Measurements from ENCODE around the gene KRTAP10-7. TPM values are rescaled to one million over a fixed set of nuclear protein-coding genes. Genes with fewer than 3 reads are reported as not detected.

KRTAP10-7 gene
- total and polyA plus RNA-seq, 10 donors: not detected

DNA sequence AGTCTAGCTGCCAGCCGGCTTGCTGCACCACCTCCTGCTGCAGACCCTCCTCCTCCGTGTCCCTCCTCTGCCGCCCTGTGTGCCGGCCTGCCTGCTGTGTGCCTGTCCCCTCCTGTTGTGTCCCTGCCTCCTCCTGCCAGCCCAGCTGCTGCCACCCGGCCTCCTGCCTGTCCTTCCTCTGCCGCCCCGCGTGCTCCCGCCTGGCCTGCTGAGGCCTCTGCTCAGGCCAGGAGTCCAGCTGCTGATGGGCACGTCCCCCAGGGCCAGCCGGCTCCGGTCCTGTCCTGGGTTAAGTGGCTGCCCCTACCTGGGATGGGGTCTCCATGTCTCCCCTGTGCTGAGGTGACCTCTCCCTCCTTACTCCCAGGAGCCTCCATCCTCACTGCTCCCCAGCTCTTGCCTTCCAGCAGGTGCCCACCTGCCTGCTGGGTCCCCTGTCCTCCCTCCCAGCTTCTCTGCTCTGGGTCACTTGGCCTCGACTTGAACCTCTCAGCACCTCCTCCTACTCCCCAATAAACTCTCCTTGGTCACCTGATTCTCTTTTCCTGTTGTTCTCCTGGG lies 12.4 kb downstream of the KRTAP10-7 start:
- Histone ChIP-seq H3K36me3 (no peaks in the 10 kb centered on the region), H3K27ac (no peak overlapping the region), H3K9me3 (peaks cover 0 to 40% (median 34%) of the 10 kb centered on the region in 8 donors), H3K4me3 (no peak overlapping the region), H3K4me1 (no peaks in the 10 kb centered on the region), H3K27me3 (replicated peaks in 1 of 7) (peaks cover 0 to 41% (median 0%) of the 10 kb centered on the region in 7 donors)
- intact Hi-C loops (cut with DNase I; ENCODE audit: low total_unique reads): no loop called here
- no peak for DNase-seq
- WGBS, 5 donors: 81 to 87% (median 86%) methylated on average over 13 of the region's 13 CpGs
- TF ChIP-seq POLR2A (IDR thresholded peaks at IDR 0.05) (no peak), POLR2AphosphoS5 (IDR thresholded peaks at IDR 0.05) (no peak)
- TF ChIP-seq, protein P1, sequence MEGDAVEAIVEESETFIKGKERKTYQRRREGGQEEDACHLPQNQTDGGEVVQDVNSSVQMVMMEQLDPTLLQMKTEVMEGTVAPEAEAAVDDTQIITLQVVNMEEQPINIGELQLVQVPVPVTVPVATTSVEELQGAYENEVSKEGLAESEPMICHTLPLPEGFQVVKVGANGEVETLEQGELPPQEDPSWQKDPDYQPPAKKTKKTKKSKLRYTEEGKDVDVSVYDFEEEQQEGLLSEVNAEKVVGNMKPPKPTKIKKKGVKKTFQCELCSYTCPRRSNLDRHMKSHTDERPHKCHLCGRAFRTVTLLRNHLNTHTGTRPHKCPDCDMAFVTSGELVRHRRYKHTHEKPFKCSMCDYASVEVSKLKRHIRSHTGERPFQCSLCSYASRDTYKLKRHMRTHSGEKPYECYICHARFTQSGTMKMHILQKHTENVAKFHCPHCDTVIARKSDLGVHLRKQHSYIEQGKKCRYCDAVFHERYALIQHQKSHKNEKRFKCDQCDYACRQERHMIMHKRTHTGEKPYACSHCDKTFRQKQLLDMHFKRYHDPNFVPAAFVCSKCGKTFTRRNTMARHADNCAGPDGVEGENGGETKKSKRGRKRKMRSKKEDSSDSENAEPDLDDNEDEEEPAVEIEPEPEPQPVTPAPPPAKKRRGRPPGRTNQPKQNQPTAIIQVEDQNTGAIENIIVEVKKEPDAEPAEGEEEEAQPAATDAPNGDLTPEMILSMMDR (IDR thresholded peaks at IDR 0.05 in 8 of 11, conservative IDR thresholded peaks at IDR 0.05 in 3 of 11): no peak

GRCh38 chr21:44613386-44614155 lies 13.2 kb downstream of the KRTAP10-7 start:
- Histone ChIP-seq H3K36me3 (no peaks in the 10 kb centered on the region), H3K27me3 (replicated peaks in 1 of 7) (peaks cover 0 to 41% (median 0%) of the 10 kb centered on the region in 7 donors), H3K4me1 (peaks cover 0 to 7% (median under 1%) of the 10 kb centered on the region in 6 donors), H3K27ac (no peak overlapping the region), H3K9me3 (peaks cover 0 to 37% (median 34%) of the 10 kb centered on the region in 8 donors), H3K4me3 (no peak overlapping the region)
- TF ChIP-seq, protein P1 (IDR thresholded peaks at IDR 0.05 in 8 of 11, conservative IDR thresholded peaks at IDR 0.05 in 3 of 11): no peak
- TF ChIP-seq POLR2A (IDR thresholded peaks at IDR 0.05): no peak
- no peak for DNase-seq
- intact Hi-C loops (cut with DNase I; ENCODE audit: low total_unique reads): no loop called here
- 90 to 92% (median 91%) methylated on average over 24 to 26 of the region's 26 CpGs for WGBS, 5 donors

GRCh38 chr21:44614161-44614631 lies 13.8 kb downstream of the KRTAP10-7 start:
- Histone ChIP-seq H3K36me3 (no peaks in the 10 kb centered on the region), H3K4me3 (no peak overlapping the region), H3K9me3 (peaks cover 0 to 31% (median 29%) of the 10 kb centered on the region in 8 donors), H3K27me3 (replicated peaks in 1 of 7) (peaks cover 0 to 41% (median 0%) of the 10 kb centered on the region in 7 donors), H3K4me1 (peaks cover 0 to 11% (median 4%) of the 10 kb centered on the region in 6 donors), H3K27ac (no peak overlapping the region)
- WGBS, 5 donors: 83 to 88% (median 85%) methylated on average over 19 to 20 of the region's 20 CpGs
- no peak for DNase-seq
- intact Hi-C loops (cut with DNase I; ENCODE audit: low total_unique reads): no loop called here
- TF ChIP-seq, protein P1 (IDR thresholded peaks at IDR 0.05 in 8 of 11, conservative IDR thresholded peaks at IDR 0.05 in 3 of 11): no peak
- TF ChIP-seq POLR2AphosphoS5 (IDR thresholded peaks at IDR 0.05) (no peak), POLR2A (IDR thresholded peaks at IDR 0.05) (no peak)

DNA sequence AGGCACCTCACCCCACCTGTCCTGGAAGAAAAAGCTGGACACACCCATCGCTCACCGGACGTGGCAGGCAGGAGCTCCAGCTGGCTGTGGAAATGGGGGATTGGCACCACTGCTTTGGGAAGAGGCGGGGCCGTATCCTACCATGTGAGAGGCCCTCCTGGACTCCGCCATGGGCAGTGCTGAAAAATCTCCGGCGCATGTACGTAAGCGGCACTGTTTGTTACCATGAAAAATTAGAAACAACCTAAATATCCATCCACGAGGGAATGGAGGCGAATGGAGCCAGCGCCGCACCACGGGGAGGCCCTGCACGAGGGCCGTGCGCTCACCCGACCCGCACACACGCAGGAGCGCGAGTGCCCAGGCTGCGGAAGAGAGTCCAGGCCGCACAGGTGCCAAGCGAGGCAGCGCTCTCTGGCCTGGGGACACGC lies 14.6 kb downstream of the KRTAP10-7 start:
- peaks cover 0 to 30% (median 27%) of the 10 kb centered on the region in 8 donors for H3K9me3 ChIP-seq
- TF ChIP-seq POLR2AphosphoS5 (IDR thresholded peaks at IDR 0.05) (no peak), POLR2A (IDR thresholded peaks at IDR 0.05) (no peak)
- TF ChIP-seq, protein P1 (IDR thresholded peaks at IDR 0.05 in 8 of 11, conservative IDR thresholded peaks at IDR 0.05 in 3 of 11): no peak
- peaks cover 0 to 41% (median 0%) of the 10 kb centered on the region in 7 donors for H3K27me3 ChIP-seq (replicated peaks in 1 of 7)
- intact Hi-C loops (cut with DNase I; ENCODE audit: low total_unique reads): no loop called here
- no peaks in the 10 kb centered on the region for H3K36me3 ChIP-seq
- DNase-seq: no peak
- no peak overlapping the region for H3K27ac ChIP-seq
- peaks cover 0 to 18% (median 5%) of the 10 kb centered on the region in 6 donors for H3K4me1 ChIP-seq
- no peak overlapping the region for H3K4me3 ChIP-seq
- 90 to 94% (median 91%) methylated on average over 28 of the region's 28 CpGs for WGBS, 5 donors
